NCI-H2081 treated with DMSO at 0.1 percent for 48 hours (cell line): ENCODE results near the gene SLITRK4.

ENCODE experiments used
- DNase-seq: peaks from one replicate; lab custom pipeline; 2025; lab: John Stamatoyannopoulos, UW

Gene SLITRK4

GRCh38 chrX:143635915-143636314 lies at the start of gene SLITRK4:
Gene SLITRK4 (minus strand): TSS chrX:143636101. CDS start chrX:143631108, 4,993 bp downstream.
- no peak for DNase-seq

DNA sequence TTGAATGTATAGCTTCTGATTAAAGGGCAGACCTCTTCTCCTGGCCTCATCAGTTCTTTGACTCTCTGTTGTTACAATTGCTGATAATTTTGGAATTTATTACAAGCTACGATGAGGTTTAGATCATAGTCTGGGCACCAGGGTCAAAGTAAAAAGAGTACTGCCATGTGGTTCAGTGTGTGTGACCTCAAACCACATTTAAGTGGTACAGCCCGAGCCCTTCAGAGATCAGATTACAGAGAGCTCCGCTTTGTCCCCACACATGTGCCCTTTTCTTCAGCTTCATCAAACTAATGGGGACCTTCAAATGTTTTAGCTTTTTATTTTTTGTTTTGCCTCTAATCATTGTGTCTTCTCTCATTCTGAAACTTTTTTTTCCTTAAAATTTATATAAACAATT lies 47.6 kb upstream of the SLITRK4 start:
- DNase-seq = no peak

- DNase-seq = no peak
Measured at GRCh38 chrX:143674926-143675325, 39.0 kb upstream of the SLITRK4 start.

GRCh38 chrX:143669395-143669794 lies 33.5 kb upstream of the SLITRK4 start:
- DNase-seq = no peak

DNA sequence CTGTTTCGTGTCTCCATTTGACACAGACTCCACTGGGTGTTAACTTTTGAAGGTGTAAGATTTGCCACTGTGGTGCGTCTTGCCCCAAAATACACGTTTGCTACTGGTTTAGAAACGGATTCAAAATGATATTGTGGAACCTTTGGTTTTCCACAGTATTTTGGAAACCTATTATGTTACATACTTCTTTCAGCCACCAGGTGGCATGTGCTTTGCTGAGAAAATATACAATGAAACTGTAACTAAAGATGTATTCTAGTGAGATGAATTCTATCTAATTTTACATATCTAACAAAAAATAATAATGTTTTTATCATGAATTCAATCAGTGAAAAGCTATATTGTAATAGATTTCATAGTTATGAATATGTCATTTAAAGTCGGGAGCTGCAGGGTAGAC lies 28.4 kb upstream of the SLITRK4 start:
- DNase-seq = no peak

- DNase-seq = no peak
Measured at GRCh38 chrX:143663755-143664154, 27.9 kb upstream of the SLITRK4 start.

DNA sequence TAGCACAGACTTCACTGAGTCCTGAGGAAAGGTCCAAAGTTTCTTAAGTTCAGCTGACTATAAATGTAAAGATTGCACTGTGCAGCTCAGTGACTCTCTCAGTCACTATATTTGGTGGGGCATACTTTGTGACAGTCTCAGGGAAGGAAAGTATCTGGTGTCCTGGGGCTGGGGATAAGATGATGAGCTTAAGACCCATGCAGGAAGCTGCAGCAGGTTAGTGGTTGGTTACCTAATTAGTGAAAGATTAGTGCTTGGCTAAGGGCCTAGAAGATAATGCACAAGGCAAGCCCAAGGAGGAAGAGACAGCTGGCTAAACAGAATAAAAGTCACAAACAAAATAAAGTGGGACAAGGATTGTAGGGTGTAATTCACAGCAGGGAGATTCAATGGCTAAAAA lies 25.4 kb upstream of the SLITRK4 start:
- no peak for DNase-seq

DNA sequence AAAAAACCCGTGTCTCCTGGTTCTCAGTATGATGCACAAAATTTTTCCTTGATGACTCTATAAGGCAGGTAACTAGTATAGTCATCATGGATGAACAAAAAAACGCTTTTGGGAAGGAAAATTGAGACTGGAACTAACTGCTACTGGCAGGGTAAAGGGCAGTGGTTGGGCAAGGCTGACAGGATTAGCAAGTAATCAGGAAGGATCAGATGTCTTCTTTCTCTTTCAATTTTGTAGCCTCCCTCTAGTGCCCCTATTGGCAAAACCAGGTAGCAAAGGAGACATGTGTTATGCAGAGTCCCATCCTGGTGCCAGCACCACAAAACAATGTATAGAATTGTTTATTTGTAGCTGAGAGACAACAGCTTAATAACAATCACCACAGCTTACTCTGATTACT lies 12.8 kb upstream of the SLITRK4 start:
- DNase-seq = no peak

GRCh38 chrX:143642426-143642825 lies 6.5 kb upstream of the SLITRK4 start:
- DNase-seq = no peak

DNA sequence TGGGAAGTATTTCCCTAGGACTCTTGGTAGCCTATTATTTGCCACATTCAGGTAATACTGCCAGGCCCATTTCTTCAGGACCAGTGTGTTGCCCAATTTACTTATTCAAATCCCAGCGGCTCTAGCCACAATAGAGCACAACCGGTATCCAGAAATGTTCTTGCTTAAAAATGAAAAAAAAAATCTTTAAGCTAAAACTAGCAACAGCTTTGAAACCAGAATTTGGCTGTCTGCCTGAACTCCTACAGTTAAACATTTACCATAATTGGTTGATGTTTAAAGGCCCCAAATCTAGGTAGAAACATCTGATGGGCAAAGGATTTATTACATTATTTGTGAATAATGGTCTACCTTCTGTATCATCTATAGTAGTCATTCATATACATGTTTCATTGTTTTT lies 930 bp upstream of the SLITRK4 start:
- no peak for DNase-seq

DNA sequence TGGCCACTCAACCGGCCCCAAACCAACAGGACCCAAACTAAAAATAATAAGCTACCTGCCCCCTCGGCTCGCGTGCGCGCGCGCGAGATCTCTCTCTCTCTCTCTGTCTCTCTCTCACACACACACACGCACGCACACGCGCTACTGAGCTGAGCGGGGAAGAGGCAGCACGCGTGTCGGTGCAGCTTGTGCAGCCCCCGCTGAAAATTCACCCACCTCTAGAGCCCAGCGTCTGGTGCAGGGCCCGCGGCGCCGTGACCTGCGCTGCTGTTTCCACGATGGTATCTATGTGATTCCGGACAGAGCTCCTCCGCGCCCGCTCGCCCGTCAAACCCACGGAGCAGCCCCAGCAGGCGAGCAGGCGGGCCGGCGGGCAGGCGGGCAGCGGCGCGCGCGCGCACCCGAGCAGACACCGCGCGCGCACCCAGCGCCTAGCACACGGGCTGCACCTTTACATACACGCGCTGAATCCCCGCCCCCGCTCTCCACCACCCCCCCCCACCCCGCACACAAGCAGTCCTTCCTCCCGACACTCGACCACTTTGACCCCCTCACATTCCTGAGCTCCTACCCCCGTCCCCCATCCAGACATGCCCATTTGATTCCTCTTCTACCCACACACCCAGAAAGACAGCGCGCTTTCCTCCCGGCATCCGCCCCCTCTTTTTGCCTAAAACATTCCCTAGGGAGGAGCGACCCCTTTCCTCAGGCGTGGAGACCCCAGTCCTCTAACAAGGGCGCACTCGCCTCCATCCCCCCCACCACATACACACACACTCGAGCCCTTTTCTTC lies 1.0 kb downstream of the SLITRK4 start:
- DNase-seq = no peak

DNA sequence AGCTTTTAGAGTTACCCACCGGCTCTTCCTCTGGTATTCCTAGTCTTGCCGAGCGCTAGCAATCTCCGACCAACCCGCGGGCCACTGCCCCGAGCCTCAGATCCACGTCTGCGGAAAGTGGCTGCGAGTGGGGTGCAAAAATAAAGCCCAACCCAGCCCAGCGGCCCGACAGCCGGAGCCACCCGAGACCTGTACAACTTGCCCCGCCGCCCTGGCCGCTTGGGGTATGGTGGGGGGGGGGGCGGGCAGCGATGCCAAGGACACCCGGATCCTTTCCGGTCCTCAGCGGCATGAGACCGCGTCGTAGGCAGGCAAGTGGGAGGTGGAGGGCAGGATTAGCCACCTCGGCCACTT lies 1.6 kb downstream of the SLITRK4 start:
- DNase-seq = no peak

DNA sequence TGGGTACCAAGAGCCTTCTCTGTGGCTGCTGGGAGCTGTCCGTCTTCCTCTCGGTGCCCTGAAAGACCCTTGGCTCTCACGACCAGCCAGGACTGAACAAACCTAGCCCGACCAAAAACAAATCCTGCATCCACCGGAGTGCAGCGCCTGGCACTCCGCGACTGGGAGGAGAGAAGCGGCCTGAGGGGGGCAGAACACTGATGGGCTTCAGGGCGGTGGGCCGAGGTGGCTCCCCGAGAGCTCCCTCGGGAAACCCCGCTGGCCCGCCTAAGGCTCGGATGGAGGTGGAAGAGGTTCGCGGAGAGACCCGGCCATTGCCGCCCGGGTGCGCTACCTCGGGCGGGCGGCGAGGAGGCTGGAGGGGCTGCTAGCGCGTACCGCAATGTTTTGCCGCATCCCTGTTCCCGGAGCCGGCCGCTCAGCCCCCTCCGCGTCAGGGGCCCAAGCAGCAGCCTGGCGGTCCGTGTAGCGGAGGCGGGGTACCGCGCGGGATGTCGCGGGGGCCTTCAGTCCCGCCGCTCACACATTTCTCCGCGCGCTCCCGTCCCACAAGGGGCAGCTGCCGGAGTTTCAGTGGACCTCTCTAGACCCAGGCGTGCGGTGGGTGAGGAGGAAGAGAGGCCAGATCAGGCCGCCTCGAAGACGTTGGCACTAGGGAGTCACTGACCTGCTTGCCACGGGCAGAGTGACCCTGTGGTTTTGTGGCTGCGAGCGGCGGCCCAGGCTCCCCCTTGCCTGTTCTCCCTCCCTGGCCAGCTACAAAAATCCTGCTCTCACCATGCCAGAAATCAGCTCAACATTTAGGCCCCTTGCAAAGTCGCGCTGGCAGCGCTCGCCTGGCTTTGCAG lies 2.2 kb downstream of the SLITRK4 start:
- DNase-seq = no peak

- DNase-seq = no peak
Measured at GRCh38 chrX:143632625-143633410, 3.1 kb downstream of the SLITRK4 start.

- no peak for DNase-seq
Measured at GRCh38 chrX:143623657-143624056, 12.2 kb downstream of the SLITRK4 start.

- DNase-seq = no peak
Measured at GRCh38 chrX:143621276-143621675, 14.6 kb downstream of the SLITRK4 start.

- no peak for DNase-seq
Measured at GRCh38 chrX:143615851-143616250, 20.1 kb downstream of the SLITRK4 start.

DNA sequence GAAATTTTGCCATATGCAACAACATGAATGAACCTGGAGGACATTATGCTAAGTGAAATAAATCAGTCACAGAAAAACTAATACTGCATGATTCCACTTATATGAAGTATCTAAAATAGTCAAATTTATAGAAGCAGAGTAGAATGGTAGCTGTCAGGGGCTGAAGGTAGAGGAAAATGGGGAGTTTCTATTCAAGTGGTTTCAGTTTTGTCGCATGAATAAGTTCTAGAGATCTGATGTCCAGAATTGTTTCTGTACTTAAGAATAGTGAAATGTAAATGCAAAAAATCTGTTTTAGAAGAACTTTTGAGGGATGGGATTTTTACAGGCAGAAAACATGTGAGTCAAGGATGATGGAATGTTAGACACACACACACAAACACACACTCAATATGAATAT lies 34.1 kb downstream of the SLITRK4 start:
- no peak for DNase-seq

- no peak for DNase-seq
Measured at GRCh38 chrX:143581240-143581639, 54.7 kb downstream of the SLITRK4 start.

GRCh38 chrX:143580266-143580665 lies 55.6 kb downstream of the SLITRK4 start:
- no peak for DNase-seq
